GM13977 (cell line): ENCODE data around the gene SIGLEC11.
A peak's percentile ranks its signal among the peaks of the same experiment; 100 is the strongest.

Source experiments
- DNase-seq: peaks from one replicate; pipeline ENCODE4 v3.0.0; 2012; ENCODE audit warnings: low spot score
- in situ Hi-C: fragments of 300-500 bp; cut with MboI; formaldehyde crosslinking; loops from one replicate; pipeline ENCODE4 v1.12.0; 2022; ENCODE audit warnings: low sequenced_read_pairs, low pct_unique_long_range_greater_than_20kb, mixed read lengths, inconsistent platforms; ENCODE audit not compliant: unreplicated experiment
- TF ChIP-seq, protein P1 (sequence below): IDR thresholded peaks from 2 replicates; pipeline ENCODE4 v1.5.1; 2012; ENCODE audit warnings: mild to moderate bottlenecking, control low read depth; ENCODE audit not compliant: insufficient read depth; ENCODE audit errors: extremely low read depth, missing control alignments

The SIGLEC11 gene

DNA sequence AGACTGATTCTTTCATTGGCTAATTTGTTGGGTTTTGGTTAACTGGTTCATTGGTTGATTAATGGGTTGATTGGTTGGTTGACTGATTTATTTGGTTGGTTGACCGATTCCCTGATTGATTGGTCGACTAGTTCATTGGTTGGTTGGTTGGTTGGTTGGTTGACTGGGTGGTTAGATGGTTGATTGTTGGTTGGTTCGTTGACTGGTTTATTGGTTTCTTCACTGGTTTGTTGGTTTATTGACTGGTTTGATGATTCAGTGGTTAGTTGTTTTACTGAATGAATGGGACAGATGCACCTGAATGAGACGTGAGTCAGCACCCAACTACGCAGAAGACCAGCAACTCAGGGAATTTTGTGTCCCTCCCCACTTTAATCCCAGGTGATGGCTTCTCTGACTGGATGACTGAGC lies 28.9 kb downstream of the SIGLEC11 start:
- no peak for DNase-seq
- TF ChIP-seq, protein P1, sequence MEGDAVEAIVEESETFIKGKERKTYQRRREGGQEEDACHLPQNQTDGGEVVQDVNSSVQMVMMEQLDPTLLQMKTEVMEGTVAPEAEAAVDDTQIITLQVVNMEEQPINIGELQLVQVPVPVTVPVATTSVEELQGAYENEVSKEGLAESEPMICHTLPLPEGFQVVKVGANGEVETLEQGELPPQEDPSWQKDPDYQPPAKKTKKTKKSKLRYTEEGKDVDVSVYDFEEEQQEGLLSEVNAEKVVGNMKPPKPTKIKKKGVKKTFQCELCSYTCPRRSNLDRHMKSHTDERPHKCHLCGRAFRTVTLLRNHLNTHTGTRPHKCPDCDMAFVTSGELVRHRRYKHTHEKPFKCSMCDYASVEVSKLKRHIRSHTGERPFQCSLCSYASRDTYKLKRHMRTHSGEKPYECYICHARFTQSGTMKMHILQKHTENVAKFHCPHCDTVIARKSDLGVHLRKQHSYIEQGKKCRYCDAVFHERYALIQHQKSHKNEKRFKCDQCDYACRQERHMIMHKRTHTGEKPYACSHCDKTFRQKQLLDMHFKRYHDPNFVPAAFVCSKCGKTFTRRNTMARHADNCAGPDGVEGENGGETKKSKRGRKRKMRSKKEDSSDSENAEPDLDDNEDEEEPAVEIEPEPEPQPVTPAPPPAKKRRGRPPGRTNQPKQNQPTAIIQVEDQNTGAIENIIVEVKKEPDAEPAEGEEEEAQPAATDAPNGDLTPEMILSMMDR: no peak
- in situ Hi-C loops: loop anchor here (25.0 kb wide), 1 partner anchor 205 kb away; no protein-coding TSS in a partner anchor

DNA sequence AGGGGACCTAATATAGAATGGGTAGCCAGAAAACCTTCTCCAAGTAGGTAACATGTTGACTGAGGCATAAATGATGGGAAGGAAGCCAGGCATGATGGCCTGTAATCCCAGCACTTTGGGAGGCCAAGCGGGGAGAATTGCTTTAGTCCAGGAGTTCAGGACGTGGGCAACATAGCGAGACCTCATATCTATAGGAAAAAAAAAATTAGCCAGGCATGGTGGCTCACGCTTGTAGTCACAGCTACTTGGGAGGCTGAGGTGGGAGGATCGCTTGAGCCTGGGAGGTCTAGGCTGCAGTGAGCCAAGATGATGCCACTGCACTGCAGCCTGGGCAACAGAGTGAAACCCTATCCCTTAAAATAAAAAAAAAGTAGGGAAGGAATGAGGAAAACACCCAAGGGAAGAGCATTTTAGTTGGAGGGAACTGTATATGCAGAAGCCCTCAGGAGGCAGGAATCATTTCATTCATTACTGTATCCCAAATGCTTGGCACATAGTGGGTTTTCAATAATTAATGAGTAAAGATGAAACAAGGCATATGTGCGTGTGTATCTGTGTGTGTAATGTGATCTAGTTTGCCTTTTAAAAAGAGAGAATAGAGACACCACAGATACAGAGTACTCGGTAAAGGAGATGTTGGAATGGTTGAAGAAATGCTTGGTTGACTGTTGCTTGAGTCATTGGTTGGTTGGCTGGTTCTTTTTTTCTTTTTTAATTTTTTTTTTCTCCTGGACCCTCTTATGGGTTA lies 29.5 kb downstream of the SIGLEC11 start:
- TF ChIP-seq, protein P1: no peak
- DNase-seq: no peak
- in situ Hi-C loops: loop anchor here (25.0 kb wide), 1 partner anchor 206 kb away; no protein-coding TSS in a partner anchor

DNA sequence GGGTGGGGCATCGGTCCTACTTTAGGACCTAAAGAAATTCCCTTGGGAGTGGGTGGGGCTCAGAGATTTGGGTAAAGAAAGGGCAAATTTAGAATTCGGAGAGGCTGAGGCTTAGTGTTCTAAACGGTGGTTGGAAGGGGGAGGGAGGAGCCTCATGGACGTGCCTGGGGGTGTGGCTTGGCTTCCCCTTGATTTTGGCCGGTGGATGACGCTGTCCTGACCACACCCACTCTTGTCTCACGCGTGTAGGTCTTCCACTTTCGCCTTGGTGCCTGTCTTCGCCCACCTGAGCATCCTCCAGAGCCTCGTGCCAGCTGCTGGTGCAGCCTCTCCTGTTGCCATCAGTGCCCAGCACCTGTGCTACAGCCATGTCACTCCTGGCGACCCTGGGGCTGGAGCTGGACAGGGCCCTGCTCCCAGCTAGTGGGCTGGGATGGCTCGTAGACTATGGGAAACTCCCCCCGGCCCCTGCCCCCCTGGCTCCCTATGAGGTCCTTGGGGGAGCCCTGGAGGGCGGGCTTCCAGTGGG lies 30.4 kb downstream of the SIGLEC11 start:
- no peak for DNase-seq
- in situ Hi-C loops: loop anchor here (25.0 kb wide), 1 partner anchor 207 kb away; no protein-coding TSS in a partner anchor
- TF ChIP-seq, protein P1: no peak

- peak; percentile 99 for DNase-seq
- TF ChIP-seq, protein P1: no peak
- in situ Hi-C loops: loop anchor here (25.0 kb wide), 1 partner anchor 207 kb away; no protein-coding TSS in a partner anchor
These were observed 31.1 kb downstream of the SIGLEC11 start for GRCh38 chr19:49929611-49930482.

GRCh38 chr19:49929121-49929610 lies 31.8 kb downstream of the SIGLEC11 start, which contains the start of the genes ATF5 and NUP62:
Gene ATF5, plus strand, starts transcription at chr19:49929205. Its CDS starts 1,646 bp downstream, at chr19:49930851.
Gene NUP62, minus strand, starts transcription at chr19:49929504. Its CDS starts 19,697 bp downstream, at chr19:49909807.
- peak; percentile 97 for DNase-seq
- in situ Hi-C loops: loop anchor here (25.0 kb wide), 1 partner anchor 208 kb away; no protein-coding TSS in a partner anchor
- TF ChIP-seq, protein P1: no peak
